Body of pancreas (tissue), 4 donors: Measurements from ENCODE around the gene TTC39C.

Experiments used
- CTCF ChIP-seq, 7 experiments: fragments of 450-650 bp in 4 of 7; fragments of 200-600 bp in 3 of 7; sonication (generic) in 3 of 7; IDR thresholded peaks; one replicate each; pipeline ENCODE4 v1.5.1; 2016 to 2019; ENCODE audit warnings: antibody characterized with exemption in 7 of 7
- POLR2A ChIP-seq, 3 donors: fragments of 450-650 bp; IDR thresholded peaks; one replicate each; pipeline ENCODE4 v1.6.1; 2016; ENCODE audit warnings: antibody characterized with exemption in 3 of 3, mild to moderate bottlenecking in 2 of 3

GRCh38 chr18:23990474-23991410 is 23.8 kb upstream of the TTC39C start:
- TF ChIP-seq CTCF (IDR thresholded peaks at IDR 0.05) (no peak), POLR2A (IDR thresholded peaks at IDR 0.05) (no peak)
